H9 (cell line): ENCODE results near the gene ERVMER34-1. TPM values are rescaled to one million over a fixed set of nuclear protein-coding genes. Genes with fewer than 3 reads are reported as not detected.

Experiments
- DNase-seq: peaks from one replicate; pipeline ENCODE4 v3.0.0-alpha.2; 2017
- H2AFZ ChIP-seq: one replicate; pipeline ENCODE4 v1.6.1; 2013; ENCODE audit warnings: mild to moderate bottlenecking, low read length, control low read depth, moderate library complexity
- H2AK5ac ChIP-seq: 2 replicates; pipeline ENCODE4 v1.6.1; 2013; ENCODE audit warnings: low read length, control low read depth, mixed read lengths; ENCODE audit not compliant: insufficient read length
- H2BK120ac ChIP-seq: one replicate; pipeline ENCODE4 v1.6.1; 2013; ENCODE audit warnings: low read depth, mild to moderate bottlenecking, low read length, control low read depth, inconsistent platforms; ENCODE audit not compliant: poor library complexity, severe bottlenecking
- H2BK12ac ChIP-seq: 2 replicates; pipeline ENCODE4 v1.6.1; 2013; ENCODE audit warnings: low read length, control low read depth, mixed read lengths, low read depth; ENCODE audit not compliant: insufficient read length
- H2BK15ac ChIP-seq: 2 replicates; pipeline ENCODE4 v1.6.1; 2013; ENCODE audit warnings: low read depth, low read length, control low read depth
- H2BK20ac ChIP-seq: one replicate; pipeline ENCODE4 v1.6.1; 2013; ENCODE audit warnings: low read depth, mild to moderate bottlenecking, low read length, control low read depth, inconsistent platforms; ENCODE audit not compliant: poor library complexity, severe bottlenecking
- H2BK5ac ChIP-seq: 2 replicates; pipeline ENCODE4 v1.6.1; 2013; ENCODE audit warnings: low read length, control low read depth, mixed read lengths; ENCODE audit not compliant: insufficient read length
- H3K14ac ChIP-seq: 2 replicates; pipeline ENCODE4 v1.6.1; 2013; ENCODE audit warnings: low read length, control low read depth; ENCODE audit not compliant: insufficient read depth
- H3K18ac ChIP-seq: 2 replicates; pipeline ENCODE4 v1.6.1; 2013; ENCODE audit warnings: low read depth, mild to moderate bottlenecking, mixed read lengths, low read length, control low read depth; ENCODE audit not compliant: insufficient read length
- H3K23ac ChIP-seq: 2 replicates; pipeline ENCODE4 v1.6.1; 2013; ENCODE audit warnings: low read length, control low read depth, mixed read lengths, low read depth; ENCODE audit not compliant: insufficient read length
- H3K23me2 ChIP-seq: 2 replicates; pipeline ENCODE4 v1.6.1; 2013; ENCODE audit warnings: low read depth, mild to moderate bottlenecking, mixed read lengths, low read length, control low read depth; ENCODE audit not compliant: insufficient read length, poor library complexity, severe bottlenecking
- H3K27ac ChIP-seq: 2 replicates; pipeline ENCODE4 v1.5.1; 2013; ENCODE audit warnings: low read length, control low read depth, mixed read lengths, low read depth; ENCODE audit not compliant: insufficient read length
- H3K27me3 ChIP-seq: 2 replicates; pipeline ENCODE4 v1.6.1; 2013; ENCODE audit warnings: low read length, control low read depth, inconsistent platforms; ENCODE audit not compliant: insufficient read depth
- H3K4ac ChIP-seq: 2 replicates; pipeline ENCODE4 v1.6.1; 2013; ENCODE audit warnings: low read depth, mild to moderate bottlenecking, control low read depth, inconsistent platforms, low read length, moderate library complexity
- H3K4me1 ChIP-seq: 2 replicates; pipeline ENCODE4 v1.6.1; 2013; ENCODE audit warnings: low read length, control low read depth, inconsistent platforms; ENCODE audit not compliant: insufficient read depth
- H3K4me2 ChIP-seq: 2 replicates; pipeline ENCODE4 v1.6.1; 2013; ENCODE audit warnings: low read length, control low read depth, mixed read lengths; ENCODE audit not compliant: insufficient read length, insufficient read depth
- H3K56ac ChIP-seq: 2 replicates; pipeline ENCODE4 v1.6.1; 2013; ENCODE audit warnings: low read depth, mild to moderate bottlenecking, mixed read lengths, low read length, control low read depth; ENCODE audit not compliant: insufficient read length
- H3K79me1 ChIP-seq: 2 replicates; pipeline ENCODE4 v1.6.1; 2013; ENCODE audit warnings: low read depth, mild to moderate bottlenecking, moderate library complexity, low read length, control low read depth, inconsistent platforms; ENCODE audit not compliant: insufficient read depth, poor library complexity, severe bottlenecking
- H3K79me2 ChIP-seq: 2 replicates; pipeline ENCODE4 v1.6.1; 2013; ENCODE audit warnings: low read length, control low read depth, inconsistent platforms; ENCODE audit not compliant: insufficient read depth
- H3K9ac ChIP-seq: 2 replicates; pipeline ENCODE4 v1.6.1; 2013; ENCODE audit warnings: low read length, control low read depth, mixed read lengths; ENCODE audit not compliant: insufficient read length; ENCODE audit errors: extremely low read depth
- H3K9me3 ChIP-seq: one replicate; pipeline ENCODE4 v1.6.1; 2013; ENCODE audit warnings: low read depth, low read length, inconsistent platforms; ENCODE audit not compliant: control insufficient read depth
- H3T11ph ChIP-seq: one replicate; pipeline ENCODE4 v1.6.1; 2013; ENCODE audit warnings: mild to moderate bottlenecking, low read length, control low read depth, inconsistent platforms
- H4K20me1 ChIP-seq: one replicate; pipeline ENCODE4 v1.6.1; 2013; ENCODE audit not compliant: control insufficient read depth, insufficient read length, insufficient read depth
- H4K5ac ChIP-seq: 2 replicates; pipeline ENCODE4 v1.6.1; 2013; ENCODE audit warnings: low read depth, mild to moderate bottlenecking, mixed read lengths, low read length, control low read depth; ENCODE audit not compliant: insufficient read length
- H4K8ac ChIP-seq: replicated peaks from 2 replicates; pipeline ENCODE4 v1.6.1; 2013; ENCODE audit warnings: low read length, control low read depth, mixed read lengths, low read depth; ENCODE audit not compliant: insufficient read length
- H4K91ac ChIP-seq: 2 replicates; pipeline ENCODE4 v1.6.1; 2013; ENCODE audit warnings: low read depth, mild to moderate bottlenecking, moderate library complexity, mixed read lengths, low read length, control low read depth; ENCODE audit not compliant: insufficient read length
- H3K27ac Mint-ChIP-seq, 3 experiments: 2 replicates in 2 of 3; 3 replicates in 1 of 3; pipeline ENCODE4 v1.8.0; 2020 to 2021; ENCODE audit warnings: mixed read lengths in 3 of 3, mild to moderate bottlenecking in 1 of 3, moderate library complexity in 1 of 3
- H3K27me3 Mint-ChIP-seq: 2 replicates; pipeline ENCODE4 v1.8.0; 2021; ENCODE audit warnings: low read depth, mild to moderate bottlenecking, moderate library complexity, mixed read lengths
- H3K36me3 Mint-ChIP-seq, 3 experiments: 2 replicates in 2 of 3; 3 replicates in 1 of 3; pipeline ENCODE4 v1.8.0; 2020 to 2021; ENCODE audit warnings: low read depth in 3 of 3, mixed read lengths in 3 of 3; ENCODE audit not compliant: insufficient read depth in 1 of 3
- H3K4me1 Mint-ChIP-seq, 2 experiments: 2 replicates each; pipeline ENCODE4 v1.8.0; 2020; ENCODE audit warnings: mixed read lengths in 2 of 2
- H3K4me3 Mint-ChIP-seq, 2 experiments: 2 replicates in 1 of 2; 3 replicates in 1 of 2; pipeline ENCODE4 v1.8.0; 2020 to 2021; ENCODE audit warnings: mild to moderate bottlenecking in 2 of 2, mixed read lengths in 2 of 2, moderate library complexity in 1 of 2
- H3K9me3 Mint-ChIP-seq, 2 experiments: 2 replicates in 1 of 2; 3 replicates in 1 of 2; pipeline ENCODE4 v1.8.0; 2020; ENCODE audit warnings: mild to moderate bottlenecking in 2 of 2, mixed read lengths in 2 of 2, moderate library complexity in 1 of 2
- WGBS: extraction: QIAGEN DNeasy Blood & Tissue Kit; methylation state at CpG from one replicate; pipeline ENCODE4 v1.1.7; 2013; ENCODE audit warnings: missing lambda C conversion rate, low lambda C conversion rate, mixed read lengths; ENCODE audit not compliant: insufficient read length; ENCODE audit errors: extremely low coverage; 5-methylcytosine and 5-hydroxymethylcytosine counted together
- total RNA-seq: library from RNA; stranded (reverse); gene quantifications from 2 replicates; pipeline ENCODE4 v1.2.1, GENCODE V29; 2021
- TF ChIP-seq, protein P1 (sequence below): fragments of 200-600 bp; sonication (generic); conservative IDR thresholded peaks from 3 replicates; pipeline ENCODE4 v1.8.0; 2021; ENCODE audit warnings: antibody characterized with exemption, mild to moderate bottlenecking

The ERVMER34-1 gene
- total RNA-seq, 1 experiment from 2014 or later, result 14.4 TPM

DNA sequence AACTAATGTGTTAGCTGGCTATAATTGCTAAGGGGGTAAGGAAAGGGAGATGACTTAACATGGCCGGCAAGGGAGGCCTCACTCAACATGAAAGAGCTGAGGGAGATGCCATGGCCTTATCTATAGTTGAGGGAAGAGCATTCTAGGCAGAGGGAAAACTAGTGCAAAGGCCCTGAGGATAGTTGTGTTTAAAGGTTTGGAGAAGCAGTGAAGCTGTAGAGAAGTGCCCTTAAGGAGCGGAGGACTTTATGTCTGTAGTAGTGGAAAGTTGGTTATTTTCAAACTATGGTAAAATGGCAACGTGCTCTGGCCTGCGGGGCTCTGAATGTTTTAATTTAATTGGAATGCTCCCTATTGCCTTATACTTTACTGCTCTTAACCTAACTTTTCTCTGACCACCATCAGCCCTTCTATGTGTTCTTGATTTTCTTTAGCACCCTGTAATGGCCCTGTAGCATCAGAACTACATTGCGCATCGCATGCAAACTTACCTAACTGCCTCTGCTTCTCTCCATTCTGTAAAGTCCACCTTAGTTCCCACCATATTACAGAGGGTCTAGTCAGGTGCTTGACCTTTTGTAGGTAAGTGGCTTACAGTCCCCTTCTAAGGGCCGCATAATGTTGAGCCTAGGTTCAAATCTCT is 35.8 kb downstream of the ERVMER34-1 start:
- H4K91ac ChIP-seq, result no peak overlapping the region
- no peak for DNase-seq
- H3K27ac ChIP-seq, result peak overlapping the region; percentile 68
- no peak overlapping the region for H3K23ac ChIP-seq
- peaks cover 17% of the 10 kb centered on the region for H3K23me2 ChIP-seq
- H3K4me1 ChIP-seq, result peaks cover 15% of the 10 kb centered on the region
- no peak overlapping the region for H2BK15ac ChIP-seq
- no peak overlapping the region for H2BK12ac ChIP-seq
- no peak overlapping the region for H2AK5ac ChIP-seq
- peak overlapping the region; percentile 91 to 93 for H3K4me3 Mint-ChIP-seq
- TF ChIP-seq, protein P1, sequence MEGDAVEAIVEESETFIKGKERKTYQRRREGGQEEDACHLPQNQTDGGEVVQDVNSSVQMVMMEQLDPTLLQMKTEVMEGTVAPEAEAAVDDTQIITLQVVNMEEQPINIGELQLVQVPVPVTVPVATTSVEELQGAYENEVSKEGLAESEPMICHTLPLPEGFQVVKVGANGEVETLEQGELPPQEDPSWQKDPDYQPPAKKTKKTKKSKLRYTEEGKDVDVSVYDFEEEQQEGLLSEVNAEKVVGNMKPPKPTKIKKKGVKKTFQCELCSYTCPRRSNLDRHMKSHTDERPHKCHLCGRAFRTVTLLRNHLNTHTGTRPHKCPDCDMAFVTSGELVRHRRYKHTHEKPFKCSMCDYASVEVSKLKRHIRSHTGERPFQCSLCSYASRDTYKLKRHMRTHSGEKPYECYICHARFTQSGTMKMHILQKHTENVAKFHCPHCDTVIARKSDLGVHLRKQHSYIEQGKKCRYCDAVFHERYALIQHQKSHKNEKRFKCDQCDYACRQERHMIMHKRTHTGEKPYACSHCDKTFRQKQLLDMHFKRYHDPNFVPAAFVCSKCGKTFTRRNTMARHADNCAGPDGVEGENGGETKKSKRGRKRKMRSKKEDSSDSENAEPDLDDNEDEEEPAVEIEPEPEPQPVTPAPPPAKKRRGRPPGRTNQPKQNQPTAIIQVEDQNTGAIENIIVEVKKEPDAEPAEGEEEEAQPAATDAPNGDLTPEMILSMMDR, result no peak
- no peaks in the 10 kb centered on the region for H3K9me3 ChIP-seq
- no peak overlapping the region for H3K18ac ChIP-seq
- no peaks in the 10 kb centered on the region; a peak in 1 of 5 replicates for H3K9me3 Mint-ChIP-seq
- peaks cover 5% of the 10 kb centered on the region; the same call in 1 of the 2 replicates for H3K27me3 Mint-ChIP-seq
- H3K56ac ChIP-seq, result no peak overlapping the region
- WGBS, result no CpG with 5 or more reads among the region's 7 CpGs
- H4K8ac ChIP-seq, result no peak overlapping the region
- no peak overlapping the region for H4K5ac ChIP-seq
- peaks cover 32 to 39% of the 10 kb centered on the region in 2 experiments for H3K4me1 Mint-ChIP-seq
- H3K79me1 ChIP-seq, result peaks cover 5% of the 10 kb centered on the region
- peak overlapping the region; percentile 68 to 99 (median 83); a peak in 5 of 7 replicates for H3K27ac Mint-ChIP-seq
- no peak overlapping the region for H2AFZ ChIP-seq
- H3K4me2 ChIP-seq, result peak overlapping the region; percentile 99
- no peak overlapping the region for H2BK20ac ChIP-seq
- H2BK5ac ChIP-seq, result no peak overlapping the region
- no peaks in the 10 kb centered on the region for H4K20me1 ChIP-seq
- H3K27me3 ChIP-seq, result no peaks in the 10 kb centered on the region
- H3T11ph ChIP-seq, result no peak overlapping the region
- no peak overlapping the region for H3K4ac ChIP-seq
- H3K14ac ChIP-seq, result no peak overlapping the region
- H3K79me2 ChIP-seq, result peaks cover 9% of the 10 kb centered on the region; the same call in 1 of the 2 replicates
- peak overlapping the region; percentile 30 for H3K9ac ChIP-seq
- peaks cover 42 to 67% (median 59%) of the 10 kb centered on the region in 3 experiments for H3K36me3 Mint-ChIP-seq
- no peak overlapping the region for H2BK120ac ChIP-seq
